Skeletal muscle satellite cell (primary cell): ENCODE data around the gene PRAC2.

Source experiments
- H3K27me3 ChIP-seq: 2 replicates; pipeline ENCODE4 v1.7.0; 2013; ENCODE audit warnings: low read length; ENCODE audit not compliant: control insufficient read depth, insufficient read depth
- H3K36me3 ChIP-seq: 2 replicates; pipeline ENCODE4 v1.7.0; 2013; ENCODE audit warnings: mild to moderate bottlenecking, control low read depth, low read length; ENCODE audit not compliant: insufficient read depth
- H3K4me1 ChIP-seq: 2 replicates; pipeline ENCODE4 v1.7.0; 2013; ENCODE audit warnings: low read length; ENCODE audit not compliant: control insufficient read depth, insufficient read depth
- H3K4me2 ChIP-seq: 2 replicates; pipeline ENCODE4 v1.7.0; 2013; ENCODE audit warnings: mild to moderate bottlenecking, low read length
- H3K4me3 ChIP-seq: 2 replicates; pipeline ENCODE4 v1.7.0; 2013; ENCODE audit warnings: low read length
- H3K9ac ChIP-seq: 2 replicates; pipeline ENCODE4 v1.7.0; 2013; ENCODE audit warnings: mild to moderate bottlenecking, low read depth, low read length, moderate library complexity
- H3K9me3 ChIP-seq: replicated peaks from 2 replicates; pipeline ENCODE4 v1.7.0; 2013; ENCODE audit warnings: mild to moderate bottlenecking, control low read depth, low read length

The PRAC2 gene

GRCh38 chr17:48730240-48730550 is 7.2 kb downstream of the PRAC2 start:
- Histone ChIP-seq H3K9ac (no peak overlapping the region), H3K27me3 (peaks cover 96% of the 10 kb centered on the region), H3K36me3 (no peaks in the 10 kb centered on the region), H3K4me3 (no peak overlapping the region), H3K4me1 (peaks cover 4% of the 10 kb centered on the region), H3K9me3 (no peaks in the 10 kb centered on the region), H3K4me2 (no peak overlapping the region)

DNA sequence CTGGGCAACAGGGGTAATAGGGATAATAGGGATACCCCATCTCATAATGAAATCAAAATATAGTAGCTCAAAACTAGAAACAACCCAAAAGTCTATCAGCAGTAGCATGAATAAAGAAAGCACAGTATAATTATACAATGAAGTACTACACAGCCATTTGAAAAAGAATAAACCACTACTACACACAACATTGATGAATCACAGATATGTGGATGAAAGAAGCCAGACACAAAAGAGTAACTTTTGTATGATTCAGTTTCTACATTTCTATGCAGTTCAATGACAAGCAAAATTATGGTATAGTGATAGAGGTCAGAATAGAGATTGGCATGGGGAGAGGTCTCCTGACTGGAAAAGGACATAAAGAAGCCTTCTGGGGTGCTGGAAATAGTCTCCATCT is 8.4 kb downstream of the PRAC2 start:
- Histone ChIP-seq H3K4me1 (peaks cover 4% of the 10 kb centered on the region), H3K36me3 (no peaks in the 10 kb centered on the region), H3K27me3 (peaks cover 96% of the 10 kb centered on the region), H3K4me2 (no peak overlapping the region), H3K9ac (no peak overlapping the region), H3K4me3 (no peak overlapping the region), H3K9me3 (no peaks in the 10 kb centered on the region)

GRCh38 chr17:48732688-48733629 is 10.0 kb downstream of the PRAC2 start:
- peaks cover 95% of the 10 kb centered on the region for H3K27me3 ChIP-seq
- H3K9me3 ChIP-seq, result no peaks in the 10 kb centered on the region
- peaks cover 4% of the 10 kb centered on the region for H3K4me1 ChIP-seq
- no peak overlapping the region for H3K9ac ChIP-seq
- H3K4me3 ChIP-seq, result no peak overlapping the region
- no peaks in the 10 kb centered on the region for H3K36me3 ChIP-seq
- no peak overlapping the region for H3K4me2 ChIP-seq

DNA sequence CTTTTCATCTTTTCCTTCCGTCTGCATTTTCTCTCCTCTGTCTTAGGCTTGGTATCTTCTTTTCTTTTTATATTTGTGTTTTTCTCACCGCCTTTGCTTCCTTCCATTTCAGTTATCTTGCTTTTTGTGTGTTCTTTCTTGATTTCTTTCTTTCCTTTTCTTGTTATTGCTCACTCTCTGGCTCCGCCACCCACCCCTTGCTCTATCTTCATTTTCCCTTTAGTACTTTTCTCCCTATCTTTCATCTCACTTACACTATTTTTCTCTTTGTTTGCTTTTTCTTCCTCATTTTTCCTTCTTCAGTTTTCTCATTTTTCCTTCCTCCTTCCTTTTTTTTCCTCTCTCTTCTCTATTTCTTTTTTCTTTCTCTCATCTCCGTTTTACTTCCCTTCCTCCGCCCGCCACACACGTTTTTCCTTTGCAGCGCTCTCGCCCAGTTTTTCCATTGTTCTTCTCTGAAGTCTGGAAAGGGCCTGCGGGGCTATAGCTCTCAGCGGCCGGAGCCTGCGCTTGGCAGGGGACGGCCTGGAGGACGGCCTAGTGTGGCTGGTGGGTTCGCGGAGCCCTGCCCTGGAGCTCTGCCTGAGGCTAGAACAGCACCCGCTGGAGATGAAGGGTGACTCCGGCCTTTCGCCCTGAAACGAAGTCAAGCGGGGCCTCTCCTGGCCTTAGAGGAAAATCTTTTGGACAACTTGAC is 10.8 kb downstream of the PRAC2 start:
- Histone ChIP-seq H3K4me2 (no peak overlapping the region), H3K4me1 (no peaks in the 10 kb centered on the region), H3K36me3 (no peaks in the 10 kb centered on the region), H3K27me3 (peaks cover 95% of the 10 kb centered on the region), H3K9ac (no peak overlapping the region), H3K9me3 (no peaks in the 10 kb centered on the region), H3K4me3 (no peak overlapping the region)

DNA sequence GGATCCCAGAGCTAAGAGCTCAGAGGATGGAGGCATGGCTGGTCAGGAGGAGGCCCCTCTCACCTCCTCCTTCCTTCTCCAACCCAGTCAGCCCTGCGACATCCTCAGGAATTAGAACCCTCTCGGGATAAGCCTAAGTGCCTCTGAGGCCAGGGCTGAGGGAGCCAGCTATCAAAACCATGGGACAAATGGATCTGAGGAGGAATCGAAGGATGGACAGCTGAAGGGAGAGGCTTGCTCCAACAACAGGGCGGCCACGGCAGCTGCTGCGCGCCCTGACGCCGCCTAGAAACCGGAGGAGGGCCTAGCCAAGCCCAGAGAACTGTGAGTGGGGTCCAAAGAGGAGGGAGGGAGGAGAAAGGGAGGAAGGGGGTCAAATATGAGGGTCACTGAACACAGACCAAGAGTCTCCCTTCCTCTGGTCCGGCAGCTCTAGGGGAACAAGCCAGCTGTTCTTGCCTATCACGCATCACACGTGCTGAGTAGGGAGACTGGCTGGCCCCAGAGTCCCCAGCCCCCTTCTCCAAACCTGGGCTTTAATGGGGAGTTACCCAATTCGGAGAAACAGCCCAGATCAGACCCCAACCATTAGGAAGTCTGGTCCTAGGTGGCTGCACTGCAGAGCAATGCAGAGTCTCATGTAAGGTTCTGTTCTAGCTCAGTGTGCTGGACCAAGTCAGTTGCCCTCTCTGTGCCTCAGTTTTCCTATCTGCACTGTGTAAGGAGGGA is 11.5 kb downstream of the PRAC2 start:
- Histone ChIP-seq H3K27me3 (peaks cover 96% of the 10 kb centered on the region), H3K36me3 (no peaks in the 10 kb centered on the region), H3K9me3 (no peaks in the 10 kb centered on the region), H3K4me1 (no peaks in the 10 kb centered on the region), H3K9ac (no peak overlapping the region), H3K4me2 (no peak overlapping the region), H3K4me3 (no peak overlapping the region)

- no peak overlapping the region for H3K9ac ChIP-seq
- H3K27me3 ChIP-seq, result peaks cover 95% of the 10 kb centered on the region
- no peaks in the 10 kb centered on the region for H3K36me3 ChIP-seq
- H3K4me2 ChIP-seq, result no peak overlapping the region
- no peaks in the 10 kb centered on the region for H3K9me3 ChIP-seq
- no peak overlapping the region for H3K4me3 ChIP-seq
- no peaks in the 10 kb centered on the region for H3K4me1 ChIP-seq
These were observed 12.0 kb downstream of the PRAC2 start for GRCh38 chr17:48735062-48735351.

- H3K36me3 ChIP-seq, result no peaks in the 10 kb centered on the region
- H3K9me3 ChIP-seq, result no peaks in the 10 kb centered on the region
- no peak overlapping the region for H3K4me2 ChIP-seq
- no peak overlapping the region for H3K4me3 ChIP-seq
- H3K27me3 ChIP-seq, result peaks cover 96% of the 10 kb centered on the region
- H3K9ac ChIP-seq, result no peak overlapping the region
- H3K4me1 ChIP-seq, result no peaks in the 10 kb centered on the region
These were observed 14.5 kb downstream of the PRAC2 start for GRCh38 chr17:48737330-48738043.

GRCh38 chr17:48738424-48738802 is 15.4 kb downstream of the PRAC2 start:
- H3K36me3 ChIP-seq, result no peaks in the 10 kb centered on the region
- no peaks in the 10 kb centered on the region for H3K4me1 ChIP-seq
- H3K9ac ChIP-seq, result no peak overlapping the region
- no peaks in the 10 kb centered on the region for H3K9me3 ChIP-seq
- H3K4me2 ChIP-seq, result no peak overlapping the region
- H3K4me3 ChIP-seq, result no peak overlapping the region
- peaks cover 95% of the 10 kb centered on the region for H3K27me3 ChIP-seq

DNA sequence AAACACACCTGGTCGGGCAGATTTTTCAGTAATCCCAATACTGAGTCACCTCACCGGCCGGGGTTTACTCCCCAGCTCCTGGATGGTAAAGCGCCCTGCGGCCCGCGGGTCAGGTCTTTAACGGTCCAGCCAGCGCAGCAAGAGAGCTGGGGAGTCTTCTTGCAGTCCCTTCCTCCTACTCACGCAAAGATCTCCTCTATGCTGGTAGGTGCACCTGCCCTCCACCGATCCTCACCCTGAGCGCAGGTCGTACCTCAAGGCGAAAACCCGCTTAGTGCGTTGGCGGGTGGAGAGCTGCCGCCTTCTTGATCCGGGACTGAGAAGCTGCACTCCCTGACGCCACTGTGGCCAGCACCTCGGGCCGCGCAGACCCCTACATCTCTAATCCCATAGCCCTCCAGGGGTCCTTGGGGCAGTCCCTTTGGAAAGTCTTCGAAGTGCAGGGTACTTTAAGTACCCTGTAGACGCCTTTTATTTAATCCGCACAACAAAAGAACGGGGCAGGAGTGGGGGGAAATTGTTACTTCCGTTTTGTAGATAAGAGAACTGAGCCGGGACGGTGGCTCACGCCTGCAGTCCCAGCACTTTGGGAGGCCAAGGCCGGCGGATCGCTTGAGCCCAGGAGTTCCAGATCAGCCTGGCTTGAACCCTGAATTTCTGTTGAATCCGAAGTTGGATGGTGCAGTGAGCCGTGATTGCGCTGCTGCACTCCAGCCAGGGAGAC is 16.0 kb downstream of the PRAC2 start:
- Histone ChIP-seq H3K9ac (no peak overlapping the region), H3K9me3 (no peaks in the 10 kb centered on the region), H3K4me2 (no peak overlapping the region), H3K4me3 (no peak overlapping the region), H3K36me3 (no peaks in the 10 kb centered on the region), H3K27me3 (peaks cover 95% of the 10 kb centered on the region), H3K4me1 (no peaks in the 10 kb centered on the region)

DNA sequence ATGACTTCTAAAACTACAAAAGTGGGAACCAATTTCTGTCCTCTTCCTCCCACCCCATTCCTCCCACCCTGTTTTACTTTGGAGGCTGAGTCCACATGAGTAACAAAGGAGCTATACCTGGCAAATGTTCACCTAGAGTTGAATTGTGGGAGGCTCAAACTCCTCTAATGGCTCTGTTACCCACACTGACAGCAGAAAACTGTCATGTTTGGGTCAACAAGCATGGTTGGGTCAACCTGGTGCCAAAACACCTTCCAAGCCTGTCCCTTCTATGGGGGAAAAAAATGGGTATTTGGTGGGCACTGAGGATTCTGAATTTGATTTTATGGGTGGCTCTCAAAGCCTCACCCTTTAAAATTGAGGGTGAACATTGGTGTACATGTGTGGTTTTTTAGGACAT is 17.6 kb downstream of the PRAC2 start:
- Histone ChIP-seq H3K36me3 (no peaks in the 10 kb centered on the region), H3K9me3 (no peaks in the 10 kb centered on the region), H3K27me3 (peaks cover 94% of the 10 kb centered on the region), H3K4me1 (no peaks in the 10 kb centered on the region), H3K4me2 (no peak overlapping the region), H3K4me3 (no peak overlapping the region), H3K9ac (no peak overlapping the region)
